A549 (cell line): ENCODE results near the gene SLC39A11. TPM values are rescaled to one million over a fixed set of nuclear protein-coding genes. Genes with fewer than 3 reads are reported as not detected.
"Not testable (repeated sequence)": the region's sequence is repeated elsewhere in the genome, so short reads cannot be mapped to it uniquely, and the experiment has no call there.

Source experiments
- ATAC-seq, 2 experiments: fragments of 200-7000 bp in 1 of 2; fragments of >200 bp in 1 of 2; cut with Nextera tagmentation in 1 of 2; cut with Tn5 transposase in 1 of 2; 3 replicates each; pipeline versions ENCODE4 v1.8.0 to v1.9.1; 2018 to 2020; ENCODE audit warnings: mild to moderate bottlenecking in 1 of 2, moderate library complexity in 1 of 2
- CTCF ChIA-PET: fragments of 300-600 bp; sonication (Branson Sonifier 250); formaldehyde crosslinking; extraction: SDS; loops from one replicate; lab custom pipeline; 2021; ENCODE audit warnings: antibody characterized with exemption, inconsistent platforms; lab: Yijun Ruan, JAX
- POLR2A ChIA-PET: fragments of 350-600 bp; formaldehyde crosslinking; extraction: SDS; loops from one replicate; lab custom pipeline; 2021; ENCODE audit warnings: antibody characterized with exemption, inconsistent platforms; lab: Yijun Ruan, JAX
- DNase-seq, 2 experiments: peaks; one replicate each; pipeline versions ENCODE4 v3.0.0 to v3.0.0-alpha.2; 2011 to 2016; ENCODE audit warnings: low read depth in 1 of 2, low spot score in 1 of 2
- FAIRE-seq: peaks from 2 replicates; lab custom pipeline; 2011; peaks lifted over from hg19 to GRCh38; lab: Jason Lieb, UNC
- H3K27ac ChIP-seq, 2 experiments: fragments of >200 bp; sonication (Bioruptor Twin); formaldehyde crosslinking; 3 replicates each; pipeline ENCODE4 v1.5.1; 2016 to 2017
- H3K4me1 ChIP-seq: fragments of >200 bp; sonication (Bioruptor Twin); formaldehyde crosslinking; 3 replicates; pipeline ENCODE4 v1.6.1; 2016
- H3K4me2 ChIP-seq: fragments of >200 bp; sonication (Bioruptor Twin); formaldehyde crosslinking; 3 replicates; pipeline ENCODE4 v1.6.1; 2016
- H3K4me3 ChIP-seq: fragments of >200 bp; sonication (Bioruptor Twin); formaldehyde crosslinking; 3 replicates; pipeline ENCODE4 v1.5.1; 2016
- H3K9me3 ChIP-seq: fragments of >200 bp; sonication (Bioruptor Twin); formaldehyde crosslinking; 3 replicates; pipeline ENCODE4 v1.6.1; 2016
- BHLHE40 ChIP-seq: IDR thresholded peaks from 2 replicates; pipeline ENCODE4 v1.6.1; 2012; ENCODE audit warnings: low read depth, low read length, inconsistent platforms
- CBX8 ChIP-seq: fragments of 200-600 bp; sonication (generic); IDR thresholded peaks from 2 replicates; pipeline ENCODE4 v1.6.1; 2016
- CHD2 ChIP-seq: fragments of 150-350 bp; IDR thresholded peaks from 2 replicates; pipeline ENCODE4 v1.6.1; 2014; ENCODE audit warnings: low read length; ENCODE audit not compliant: partially characterized antibody
- EHF ChIP-seq: fragments of 250-450 bp; sonication (Bioruptor Pico); IDR thresholded peaks from 2 replicates; pipeline ENCODE4 v1.5.0; 2020; ENCODE audit warnings: mild to moderate bottlenecking
- FOSB ChIP-seq: fragments of 250-450 bp; sonication (Bioruptor Pico); IDR thresholded peaks from 2 replicates; pipeline ENCODE4 v1.5.0; 2020; ENCODE audit warnings: mild to moderate bottlenecking, moderate library complexity
- FOXS1 ChIP-seq: fragments of 250-450 bp; sonication (Bioruptor Pico); IDR thresholded peaks from 2 replicates; pipeline ENCODE4 v1.5.0; 2020; ENCODE audit warnings: mild to moderate bottlenecking, moderate library complexity
- HDAC2 ChIP-seq: fragments of 200-600 bp; sonication (generic); IDR thresholded peaks from 2 replicates; pipeline ENCODE4 v1.6.1; 2016
- HEYL ChIP-seq: fragments of 250-450 bp; sonication (Bioruptor Pico); IDR thresholded peaks from 2 replicates; pipeline ENCODE4 v1.8.0; 2021; ENCODE audit warnings: mild to moderate bottlenecking, moderate library complexity
- JUN ChIP-seq, 2 experiments: fragments of >200 bp; sonication (Bioruptor Twin); formaldehyde crosslinking; IDR thresholded peaks; 2 replicates in 1 of 2; 3 replicates in 1 of 2; pipeline ENCODE4 v1.6.1; 2016 to 2017
- JUNB ChIP-seq: fragments of >200 bp; sonication (Bioruptor Twin); formaldehyde crosslinking; IDR thresholded peaks from 2 replicates; pipeline ENCODE4 v1.6.1; 2016
- KDM1A ChIP-seq: fragments of 200-600 bp; sonication (generic); IDR thresholded peaks from 2 replicates; pipeline ENCODE4 v1.6.1; 2016; ENCODE audit warnings: low read depth, mild to moderate bottlenecking
- MAZ ChIP-seq: fragments of 150-350 bp; IDR thresholded peaks from 2 replicates; pipeline ENCODE4 v1.6.1; 2014; ENCODE audit warnings: antibody characterized with exemption, low read depth, low read length, borderline replicate concordance
- NPAS2 ChIP-seq: fragments of 250-450 bp; sonication (Bioruptor Pico); IDR thresholded peaks from 2 replicates; pipeline ENCODE4 v1.8.0; 2022; ENCODE audit warnings: mild to moderate bottlenecking, moderate library complexity, borderline replicate concordance
- NR3C1 ChIP-seq: fragments of >200 bp; sonication (Bioruptor Twin); formaldehyde crosslinking; IDR thresholded peaks from 3 replicates; pipeline ENCODE4 v1.6.1; 2017
- PHF8 ChIP-seq: fragments of 200-600 bp; sonication (generic); IDR thresholded peaks from 2 replicates; pipeline ENCODE4 v1.6.1; 2016; ENCODE audit warnings: low read depth, mild to moderate bottlenecking, antibody characterized with exemption, moderate library complexity, borderline replicate concordance
- RAD21 ChIP-seq, 2 experiments: fragments of >200 bp in 1 of 2; sonication (Bioruptor Twin) in 1 of 2; formaldehyde crosslinking in 1 of 2; IDR thresholded peaks in 1 of 2; conservative IDR thresholded peaks in 1 of 2; 2 replicates in 1 of 2; 3 replicates in 1 of 2; pipeline ENCODE4 v1.6.1; 2012 to 2018; ENCODE audit warnings: inconsistent platforms in 1 of 2
- RFX5 ChIP-seq: fragments of 450-650 bp; IDR thresholded peaks from 2 replicates; pipeline ENCODE4 v1.7.1; 2014; ENCODE audit warnings: antibody characterized with exemption, mild to moderate bottlenecking, moderate library complexity
- TFCP2L1 ChIP-seq: fragments of 250-450 bp; sonication (Bioruptor Pico); IDR thresholded peaks from 2 replicates; pipeline ENCODE4 v1.5.0; 2021; ENCODE audit warnings: mild to moderate bottlenecking
- ZC3H11A ChIP-seq: fragments of 450-650 bp; IDR thresholded peaks from 2 replicates; pipeline ENCODE4 v1.6.1; 2014; ENCODE audit warnings: antibody characterized with exemption, mild to moderate bottlenecking
- ZSCAN20 ChIP-seq: fragments of 250-450 bp; sonication (Bioruptor Pico); IDR thresholded peaks from 2 replicates; pipeline ENCODE4 v1.8.0; 2022; ENCODE audit warnings: mild to moderate bottlenecking, moderate library complexity
- WGBS: methylation state at CpG from one replicate; pipeline ENCODE4 v1.1.6; 2017; ENCODE audit errors: missing lambda C conversion rate; 5-methylcytosine and 5-hydroxymethylcytosine counted together
- polyA plus RNA-seq, 4 experiments: library from polyadenylated mRNA; depleted of rRNA in 3 of 4; stranded (reverse); fragments of >200 nt; fragmentation: RNase III in 1 of 4; extraction: RNeasy Plus Mini Kit Qiagen cat#74134 plus additional on column Dnase treatment in 1 of 4; gene quantifications; 2 replicates in 3 of 4; 3 replicates in 1 of 4; pipeline ENCODE4 v1.2.3, GENCODE V29; 2011 to 2017
- TF ChIP-seq, protein P1 (sequence below): fragments of 250-450 bp; sonication (Bioruptor Pico); IDR thresholded peaks from 2 replicates; pipeline ENCODE4 v1.5.0; 2021; ENCODE audit warnings: mild to moderate bottlenecking, moderate library complexity, borderline replicate concordance
- TF ChIP-seq, protein P2 (sequence below): fragments of 450-650 bp; IDR thresholded peaks from 2 replicates; pipeline ENCODE4 v1.6.1; 2014; ENCODE audit warnings: antibody characterized with exemption
- TF ChIP-seq, protein P3 (sequence below): fragments of >200 bp; sonication (Bioruptor Twin); formaldehyde crosslinking; IDR thresholded peaks from 3 replicates; pipeline ENCODE4 v1.6.1; 2016
- TF ChIP-seq, protein P4 (sequence below): fragments of 150-350 bp; IDR thresholded peaks from 2 replicates; pipeline ENCODE4 v1.6.1; 2014; ENCODE audit warnings: low read depth, mild to moderate bottlenecking, low read length
- TF ChIP-seq, protein P5 (sequence below): fragments of >200 bp; sonication (Bioruptor Twin); formaldehyde crosslinking; IDR thresholded peaks from 3 replicates; pipeline ENCODE4 v1.5.1; 2016

The SLC39A11 gene
- polyA plus RNA-seq, 2 of the 4 experiments (the other 2 are of a cell fraction): 18.4 to 25.2 TPM

DNA sequence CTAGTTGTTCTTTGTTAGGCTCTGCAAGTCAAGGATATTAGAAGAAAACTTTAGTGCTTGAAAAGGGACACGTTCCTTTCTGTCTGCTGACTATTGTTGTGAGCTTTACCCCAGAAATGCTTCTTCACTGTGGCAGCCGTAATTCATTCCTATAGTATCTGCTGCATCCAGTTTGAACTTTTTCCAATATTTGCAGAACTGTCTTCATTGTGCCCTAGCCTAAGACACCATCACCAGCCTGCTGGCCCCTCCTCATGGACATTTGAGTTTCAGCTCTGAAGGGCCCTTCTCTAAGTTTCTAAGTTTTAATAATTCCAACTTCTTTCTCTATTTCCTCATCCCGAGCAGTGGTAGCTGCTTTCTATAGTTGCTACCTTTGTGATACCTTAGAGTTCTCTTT is 91.7 kb downstream of the SLC39A11 start:
- POLR2A ChIA-PET: no interaction called here

DNA sequence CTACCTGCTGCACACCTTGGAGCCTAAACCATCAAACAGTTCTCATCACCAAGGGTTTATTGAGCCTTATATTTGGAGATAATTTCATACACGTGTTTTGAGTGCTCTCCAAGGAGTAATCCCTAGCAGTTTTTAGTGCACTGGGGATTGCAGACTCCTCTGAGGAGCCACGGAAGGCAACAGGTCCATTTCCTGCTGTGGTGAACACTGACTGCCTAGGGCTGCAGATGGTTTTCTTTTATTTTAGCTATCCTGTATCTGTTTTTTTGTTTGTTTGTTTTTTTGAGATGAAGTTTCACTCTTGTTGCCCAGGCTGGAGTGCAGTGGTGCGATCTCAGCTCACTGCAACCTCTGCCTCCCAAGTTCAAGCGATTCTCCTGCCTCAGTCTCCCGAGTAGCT is 93.0 kb downstream of the SLC39A11 start:
- H3K27ac ChIP-seq, H3K4me2 ChIP-seq, H3K4me1 ChIP-seq, H3K9me3 ChIP-seq, DNase-seq, FAIRE-seq, ATAC-seq, POLR2A ChIA-PET, H3K4me3 ChIP-seq: not testable (repeated sequence)
- CTCF ChIA-PET: interaction anchor here (1.0 to 1.5 kb wide), 3 partner anchors 14 to 190 kb away, joined by 3 to 5 read pairs (median 4); no protein-coding TSS in a partner anchor
- 76% methylated on average over 5 of the region's 5 CpGs for WGBS

More for the DNA sequence above, 91.7 kb downstream of the SLC39A11 start:
- 89% methylated on average over 3 of the region's 3 CpGs for whole genome bisulfite sequencing
- H3K9me3 ChIP-seq: no peaks in the 10 kb centered on the region
- H3K4me2 ChIP-seq: no peak overlapping the region
- no peak for ATAC-seq
- CTCF ChIA-PET: interaction anchor here (1.2 to 1.6 kb wide), 6 partner anchors 13 to 441 kb away, joined by 3 to 10 read pairs (median 4); no protein-coding TSS in a partner anchor
- no peak for DNase-seq
- H3K27ac ChIP-seq: no peak overlapping the region
- no peak for FAIRE-seq
- TF ChIP-seq NPAS2: no peak
- TF ChIP-seq RAD21 (conservative IDR thresholded peaks at IDR 0.05 in 1 of 2, IDR thresholded peaks at IDR 0.05 in 1 of 2): no peak
- TF ChIP-seq JUN (IDR thresholded peaks at IDR 0.05): no peak
- TF ChIP-seq KDM1A: no peak
- TF ChIP-seq HDAC2: no peak
- TF ChIP-seq EHF (CRISPR knock-in tag): no peak
- TF ChIP-seq, protein P1, sequence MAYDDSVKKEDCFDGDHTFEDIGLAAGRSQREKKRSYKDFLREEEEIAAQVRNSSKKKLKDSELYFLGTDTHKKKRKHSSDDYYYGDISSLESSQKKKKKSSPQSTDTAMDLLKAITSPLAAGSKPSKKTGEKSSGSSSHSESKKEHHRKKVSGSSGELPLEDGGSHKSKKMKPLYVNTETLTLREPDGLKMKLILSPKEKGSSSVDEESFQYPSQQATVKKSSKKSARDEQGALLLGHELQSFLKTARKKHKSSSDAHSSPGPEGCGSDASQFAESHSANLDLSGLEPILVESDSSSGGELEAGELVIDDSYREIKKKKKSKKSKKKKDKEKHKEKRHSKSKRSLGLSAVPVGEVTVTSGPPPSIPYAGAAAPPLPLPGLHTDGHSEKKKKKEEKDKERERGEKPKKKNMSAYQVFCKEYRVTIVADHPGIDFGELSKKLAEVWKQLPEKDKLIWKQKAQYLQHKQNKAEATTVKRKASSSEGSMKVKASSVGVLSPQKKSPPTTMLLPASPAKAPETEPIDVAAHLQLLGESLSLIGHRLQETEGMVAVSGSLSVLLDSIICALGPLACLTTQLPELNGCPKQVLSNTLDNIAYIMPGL (CRISPR knock-in tag): no peak
- no peak for TF ChIP-seq RFX5
- TF ChIP-seq BHLHE40: no peak
- TF ChIP-seq CHD2: no peak
- no peak for TF ChIP-seq FOSB (CRISPR knock-in tag)
- TF ChIP-seq TFCP2L1 (CRISPR knock-in tag): no peak
- no peak for TF ChIP-seq NR3C1
- TF ChIP-seq JUNB: no peak
- TF ChIP-seq, protein P2, sequence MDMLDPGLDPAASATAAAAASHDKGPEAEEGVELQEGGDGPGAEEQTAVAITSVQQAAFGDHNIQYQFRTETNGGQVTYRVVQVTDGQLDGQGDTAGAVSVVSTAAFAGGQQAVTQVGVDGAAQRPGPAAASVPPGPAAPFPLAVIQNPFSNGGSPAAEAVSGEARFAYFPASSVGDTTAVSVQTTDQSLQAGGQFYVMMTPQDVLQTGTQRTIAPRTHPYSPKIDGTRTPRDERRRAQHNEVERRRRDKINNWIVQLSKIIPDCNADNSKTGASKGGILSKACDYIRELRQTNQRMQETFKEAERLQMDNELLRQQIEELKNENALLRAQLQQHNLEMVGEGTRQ: no peak
- TF ChIP-seq, protein P3, sequence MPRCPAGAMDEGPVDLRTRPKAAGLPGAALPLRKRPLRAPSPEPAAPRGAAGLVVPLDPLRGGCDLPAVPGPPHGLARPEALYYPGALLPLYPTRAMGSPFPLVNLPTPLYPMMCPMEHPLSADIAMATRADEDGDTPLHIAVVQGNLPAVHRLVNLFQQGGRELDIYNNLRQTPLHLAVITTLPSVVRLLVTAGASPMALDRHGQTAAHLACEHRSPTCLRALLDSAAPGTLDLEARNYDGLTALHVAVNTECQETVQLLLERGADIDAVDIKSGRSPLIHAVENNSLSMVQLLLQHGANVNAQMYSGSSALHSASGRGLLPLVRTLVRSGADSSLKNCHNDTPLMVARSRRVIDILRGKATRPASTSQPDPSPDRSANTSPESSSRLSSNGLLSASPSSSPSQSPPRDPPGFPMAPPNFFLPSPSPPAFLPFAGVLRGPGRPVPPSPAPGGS: no peak
- no peak overlapping the region for H3K4me3 ChIP-seq
- H3K4me1 ChIP-seq: no peaks in the 10 kb centered on the region

DNA sequence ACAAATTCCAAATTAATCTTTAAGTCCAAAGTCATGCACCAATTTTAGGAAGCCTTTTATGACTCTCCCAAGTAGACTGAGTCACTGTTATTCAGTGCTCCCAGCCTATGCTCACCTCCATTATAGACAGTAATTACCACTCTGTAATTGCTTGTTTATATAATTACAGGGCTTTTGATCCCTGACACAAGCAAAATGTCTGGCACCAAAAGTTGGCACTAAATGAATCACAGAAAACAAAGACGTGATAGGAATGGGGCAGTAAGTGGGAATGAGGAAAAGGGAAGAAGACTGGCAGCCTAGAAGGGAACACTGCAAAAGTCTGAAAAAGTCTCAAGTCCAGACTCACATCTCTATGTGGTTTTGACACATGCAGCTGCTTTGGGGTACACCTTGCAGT is 94.1 kb downstream of the SLC39A11 start:
- TF ChIP-seq CBX8: no peak
- TF ChIP-seq, protein P4, sequence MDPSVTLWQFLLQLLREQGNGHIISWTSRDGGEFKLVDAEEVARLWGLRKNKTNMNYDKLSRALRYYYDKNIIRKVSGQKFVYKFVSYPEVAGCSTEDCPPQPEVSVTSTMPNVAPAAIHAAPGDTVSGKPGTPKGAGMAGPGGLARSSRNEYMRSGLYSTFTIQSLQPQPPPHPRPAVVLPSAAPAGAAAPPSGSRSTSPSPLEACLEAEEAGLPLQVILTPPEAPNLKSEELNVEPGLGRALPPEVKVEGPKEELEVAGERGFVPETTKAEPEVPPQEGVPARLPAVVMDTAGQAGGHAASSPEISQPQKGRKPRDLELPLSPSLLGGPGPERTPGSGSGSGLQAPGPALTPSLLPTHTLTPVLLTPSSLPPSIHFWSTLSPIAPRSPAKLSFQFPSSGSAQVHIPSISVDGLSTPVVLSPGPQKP: no peak
- TF ChIP-seq BHLHE40: no peak
- TF ChIP-seq FOXS1 (CRISPR knock-in tag): no peak
- TF ChIP-seq ZC3H11A: no peak
- no peak for TF ChIP-seq EHF (CRISPR knock-in tag)
- TF ChIP-seq CHD2: no peak
- no peak for TF ChIP-seq PHF8
- TF ChIP-seq ZSCAN20 (CRISPR knock-in tag): no peak
- TF ChIP-seq, protein P5, sequence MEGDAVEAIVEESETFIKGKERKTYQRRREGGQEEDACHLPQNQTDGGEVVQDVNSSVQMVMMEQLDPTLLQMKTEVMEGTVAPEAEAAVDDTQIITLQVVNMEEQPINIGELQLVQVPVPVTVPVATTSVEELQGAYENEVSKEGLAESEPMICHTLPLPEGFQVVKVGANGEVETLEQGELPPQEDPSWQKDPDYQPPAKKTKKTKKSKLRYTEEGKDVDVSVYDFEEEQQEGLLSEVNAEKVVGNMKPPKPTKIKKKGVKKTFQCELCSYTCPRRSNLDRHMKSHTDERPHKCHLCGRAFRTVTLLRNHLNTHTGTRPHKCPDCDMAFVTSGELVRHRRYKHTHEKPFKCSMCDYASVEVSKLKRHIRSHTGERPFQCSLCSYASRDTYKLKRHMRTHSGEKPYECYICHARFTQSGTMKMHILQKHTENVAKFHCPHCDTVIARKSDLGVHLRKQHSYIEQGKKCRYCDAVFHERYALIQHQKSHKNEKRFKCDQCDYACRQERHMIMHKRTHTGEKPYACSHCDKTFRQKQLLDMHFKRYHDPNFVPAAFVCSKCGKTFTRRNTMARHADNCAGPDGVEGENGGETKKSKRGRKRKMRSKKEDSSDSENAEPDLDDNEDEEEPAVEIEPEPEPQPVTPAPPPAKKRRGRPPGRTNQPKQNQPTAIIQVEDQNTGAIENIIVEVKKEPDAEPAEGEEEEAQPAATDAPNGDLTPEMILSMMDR: no peak
- TF ChIP-seq HEYL: no peak
- TF ChIP-seq MAZ: no peak
- TF ChIP-seq, all 56 proteins: peak for 0
- no peak for FAIRE-seq
- H3K4me2 ChIP-seq: no peak overlapping the region
- POLR2A ChIA-PET: no interaction called here
- no peak overlapping the region for H3K4me3 ChIP-seq
- 81% methylated on average over 1 of the region's 1 CpG for WGBS
- no peak for ATAC-seq
- H3K4me1 ChIP-seq: no peaks in the 10 kb centered on the region
- CTCF ChIA-PET: no interaction called here
- no peak overlapping the region for H3K27ac ChIP-seq
- DNase-seq: no peak
- H3K9me3 ChIP-seq: no peaks in the 10 kb centered on the region
